Measurements from ENCODE around the gene OPN3. TPM values are rescaled to one million over a fixed set of nuclear protein-coding genes. Genes with fewer than 3 reads are reported as not detected.

OPN3 gene
- total RNA-seq, 1 donor from 2014 or later: 11.2 TPM

DNA sequence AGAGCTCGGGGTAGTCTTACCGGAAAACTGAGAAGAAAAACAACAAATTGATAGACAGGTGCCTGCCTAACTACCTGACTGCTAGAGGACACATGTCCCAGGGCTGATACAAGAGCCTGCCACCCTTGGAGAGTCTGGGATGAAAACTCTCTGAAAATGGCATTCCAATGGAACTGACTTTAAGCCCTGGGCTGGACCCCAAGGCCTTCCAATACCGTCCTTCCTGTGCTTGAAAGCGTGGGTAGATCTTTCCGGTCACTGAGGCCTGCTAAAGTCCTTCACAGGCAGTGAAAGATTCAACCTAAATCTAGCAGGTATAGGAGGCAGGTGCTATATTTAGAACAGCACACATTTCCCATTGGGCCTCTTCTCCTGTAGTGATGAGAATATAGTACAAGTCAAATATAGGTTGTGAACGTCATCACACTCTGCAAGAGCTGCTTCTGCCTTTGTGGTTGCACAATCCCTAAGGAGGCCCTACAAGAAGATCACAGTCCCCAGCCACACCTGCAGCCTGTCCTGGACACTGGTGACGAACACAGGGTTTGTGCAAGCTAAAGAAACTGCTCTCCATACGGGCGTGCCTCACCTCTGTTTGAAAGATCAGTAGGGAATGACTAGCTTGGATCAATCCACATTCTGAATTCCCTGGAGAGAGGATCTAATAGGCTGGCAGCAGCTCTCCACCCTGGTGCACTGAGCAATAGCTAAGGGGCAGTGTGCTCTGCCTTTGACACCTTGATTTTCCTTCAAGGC lies 876 bp upstream of the OPN3 start:
- no peak for DNase-seq
- Mint-ChIP-seq H3K9me3 (peaks cover 14% of the 10 kb centered on the region), H3K36me3 (ENCODE audit: low read depth) (peaks cover 19% of the 10 kb centered on the region), H3K4me1 (peaks cover 30% of the 10 kb centered on the region), H3K27ac (peak overlapping the region; percentile 86), H3K4me3 (peak overlapping the region; percentile 76), H3K27me3 (peaks cover 2% of the 10 kb centered on the region)
- intact Hi-C loops (cut with micrococcal nuclease): loop anchor here (1.0 kb wide), 3 partner anchors 14 to 206 kb away; no protein-coding TSS in a partner anchor

DNA sequence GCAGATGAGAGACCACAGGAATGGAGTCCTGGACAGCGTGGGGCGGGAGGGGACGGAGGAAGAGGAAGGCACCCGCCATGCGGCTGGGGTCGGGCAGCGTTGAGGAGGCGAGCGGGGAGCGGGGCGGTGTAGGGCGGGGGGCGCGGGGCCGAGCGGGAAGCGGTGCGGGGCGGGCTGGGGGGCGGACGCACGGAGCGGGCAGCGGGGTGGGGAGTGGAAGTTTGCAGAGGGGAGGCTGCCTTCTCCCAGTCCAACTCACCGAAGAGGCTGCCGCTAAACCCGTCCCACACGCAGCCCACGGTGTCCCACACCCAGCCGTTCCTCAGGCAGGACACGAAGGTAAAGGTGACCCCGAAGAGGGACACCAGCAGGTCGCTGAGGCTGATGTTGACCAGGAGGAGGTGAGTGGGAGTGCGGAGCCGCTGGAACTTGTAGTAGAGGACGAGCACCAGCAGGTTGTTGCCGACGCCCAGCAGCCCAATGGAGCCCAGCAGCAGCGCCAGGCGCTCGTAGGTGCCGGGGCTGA lies 483 bp downstream of the OPN3 start:
- Mint-ChIP-seq H3K9me3 (peaks cover 14% of the 10 kb centered on the region), H3K36me3 (ENCODE audit: low read depth) (peaks cover 28% of the 10 kb centered on the region), H3K4me1 (peaks cover 35% of the 10 kb centered on the region), H3K27me3 (no peaks in the 10 kb centered on the region), H3K4me3 (peak overlapping the region; percentile 97), H3K27ac (peak overlapping the region; percentile 92)
- DNase-seq: peak; percentile 80
- intact Hi-C loops (cut with micrococcal nuclease): loop anchor here (1.0 kb wide), 3 partner anchors 12 to 208 kb away; no protein-coding TSS in a partner anchor

DNA sequence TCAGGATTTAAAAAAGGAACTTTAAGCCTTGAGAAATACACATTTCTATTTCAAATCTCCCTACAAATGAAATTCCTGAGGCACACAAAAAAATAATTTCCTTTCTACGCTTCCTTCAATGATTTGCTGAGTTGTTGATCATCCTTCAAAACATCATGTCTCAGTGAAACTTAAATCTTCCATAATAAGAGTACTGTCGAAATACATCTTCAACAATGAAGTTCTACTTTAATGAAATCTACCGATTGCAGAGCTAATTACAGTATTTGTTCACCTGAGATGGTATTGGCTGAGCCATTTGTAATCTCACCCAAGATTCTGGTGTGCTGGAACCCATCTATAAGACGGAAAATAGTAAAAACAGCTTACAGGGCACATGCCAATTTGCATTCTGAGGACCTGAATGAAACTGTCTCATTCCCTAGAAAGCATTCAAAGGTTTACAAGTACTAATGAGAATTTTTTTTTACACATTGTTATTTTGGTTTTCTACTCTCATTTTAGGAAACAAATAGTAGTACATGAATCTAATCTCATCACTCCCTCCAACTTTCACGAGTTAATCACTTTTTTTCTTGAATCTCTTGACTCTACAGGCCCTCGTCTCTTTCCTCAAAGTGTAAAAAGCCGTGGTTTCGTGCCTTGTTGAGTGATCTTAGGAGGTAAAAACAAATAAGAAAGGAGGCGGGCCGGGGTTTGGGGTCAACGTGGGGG lies 1.1 kb downstream of the OPN3 start:
- Mint-ChIP-seq H3K9me3 (peaks cover 14% of the 10 kb centered on the region), H3K27ac (peak overlapping the region; percentile 92), H3K4me1 (peaks cover 34% of the 10 kb centered on the region), H3K27me3 (no peaks in the 10 kb centered on the region), H3K4me3 (peak overlapping the region; percentile 97), H3K36me3 (ENCODE audit: low read depth) (peaks cover 33% of the 10 kb centered on the region)
- DNase-seq: no peak
- intact Hi-C loops (cut with micrococcal nuclease): no loop called here

DNA sequence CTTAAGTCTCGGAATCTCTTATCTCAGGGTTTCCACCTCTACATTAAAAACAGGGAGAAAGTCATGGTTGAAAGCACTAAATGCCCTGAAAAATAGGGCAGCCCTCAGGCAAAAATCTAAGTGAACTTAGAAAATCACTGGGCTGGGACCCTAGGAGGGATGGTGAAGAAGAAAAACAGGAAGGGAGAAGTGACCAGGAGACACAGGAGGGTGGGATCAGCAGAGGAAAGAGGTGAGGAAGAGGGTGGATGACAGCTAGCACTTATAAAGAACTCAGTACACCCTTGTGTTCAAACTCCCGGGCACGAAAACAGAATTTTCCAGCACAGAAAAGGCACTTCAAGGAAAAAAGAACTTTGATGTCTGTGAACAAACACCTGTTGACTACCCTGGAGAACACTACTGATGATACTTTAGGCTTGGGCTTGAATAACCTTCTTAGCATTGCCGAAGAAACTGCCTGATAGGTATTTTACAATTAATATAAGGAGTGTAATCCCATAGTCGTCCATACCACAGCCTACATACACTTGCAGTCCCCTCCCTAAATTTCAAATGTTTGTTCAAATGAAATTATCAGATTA lies 2.0 kb downstream of the OPN3 start:
- peak overlapping the region; percentile 77 for H3K4me3 Mint-ChIP-seq
- no peak for DNase-seq
- peaks cover 34% of the 10 kb centered on the region for H3K36me3 Mint-ChIP-seq (ENCODE audit: low read depth)
- H3K4me1 Mint-ChIP-seq: peaks cover 31% of the 10 kb centered on the region
- H3K9me3 Mint-ChIP-seq: peaks cover 12% of the 10 kb centered on the region
- intact Hi-C loops (cut with micrococcal nuclease): no loop called here
- H3K27me3 Mint-ChIP-seq: no peaks in the 10 kb centered on the region
- H3K27ac Mint-ChIP-seq: peak overlapping the region; percentile 23

DNA sequence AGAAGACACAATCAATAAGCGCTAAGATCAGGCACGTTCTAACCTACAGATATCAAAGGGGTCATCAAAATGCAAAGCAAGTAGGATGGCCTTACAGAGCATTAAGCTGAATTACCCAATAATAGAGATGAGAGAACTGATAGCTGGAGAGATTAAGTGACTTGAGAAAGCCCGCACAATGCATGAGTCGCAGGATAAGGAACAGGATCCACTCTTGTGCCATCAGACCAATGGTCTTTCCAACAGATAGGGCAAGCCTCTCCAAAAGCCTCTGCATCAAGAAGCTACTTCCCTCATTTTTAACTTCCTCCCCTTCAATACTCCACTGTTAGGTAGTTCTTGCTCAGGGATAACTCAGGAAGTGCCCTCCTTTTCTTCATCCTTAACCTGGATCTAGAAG lies 2.6 kb downstream of the OPN3 start:
- intact Hi-C loops (cut with micrococcal nuclease): no loop called here
- Mint-ChIP-seq H3K36me3 (ENCODE audit: low read depth) (peaks cover 34% of the 10 kb centered on the region), H3K27ac (no peak overlapping the region), H3K4me3 (peak overlapping the region; percentile 77), H3K4me1 (peaks cover 31% of the 10 kb centered on the region), H3K9me3 (peaks cover 10% of the 10 kb centered on the region), H3K27me3 (no peaks in the 10 kb centered on the region)
- no peak for DNase-seq

DNA sequence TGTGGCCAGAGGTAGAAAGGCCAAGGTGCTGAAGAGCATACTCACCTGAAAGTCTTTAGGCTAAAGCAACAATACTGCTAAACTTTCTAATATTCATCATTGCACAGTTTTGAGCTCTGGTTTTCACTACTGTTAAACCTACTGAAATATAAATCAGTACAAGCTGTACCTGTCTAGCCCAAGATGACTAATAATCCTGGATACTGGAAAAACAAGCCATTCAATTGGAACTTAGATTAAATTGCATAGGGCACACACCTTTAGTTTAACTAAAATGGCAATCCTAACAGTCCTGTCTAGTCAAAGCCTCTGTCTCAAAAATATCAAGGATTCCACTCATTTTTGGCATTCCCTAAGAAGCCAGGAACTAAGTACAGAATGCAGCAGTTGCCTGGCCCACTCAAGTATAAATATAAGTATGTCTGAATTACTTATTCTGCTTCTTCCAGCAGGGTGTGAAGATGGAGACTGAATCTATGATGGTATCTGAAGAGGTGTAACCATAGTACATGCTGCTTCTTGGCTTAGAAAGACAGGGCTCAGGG lies 3.1 kb downstream of the OPN3 start:
- peaks cover 5% of the 10 kb centered on the region for H3K9me3 Mint-ChIP-seq
- intact Hi-C loops (cut with micrococcal nuclease): no loop called here
- H3K27me3 Mint-ChIP-seq: no peaks in the 10 kb centered on the region
- no peak overlapping the region for H3K27ac Mint-ChIP-seq
- peaks cover 38% of the 10 kb centered on the region for H3K36me3 Mint-ChIP-seq (ENCODE audit: low read depth)
- peaks cover 32% of the 10 kb centered on the region for H3K4me1 Mint-ChIP-seq
- no peak for DNase-seq
- peak overlapping the region; percentile 77 for H3K4me3 Mint-ChIP-seq

DNA sequence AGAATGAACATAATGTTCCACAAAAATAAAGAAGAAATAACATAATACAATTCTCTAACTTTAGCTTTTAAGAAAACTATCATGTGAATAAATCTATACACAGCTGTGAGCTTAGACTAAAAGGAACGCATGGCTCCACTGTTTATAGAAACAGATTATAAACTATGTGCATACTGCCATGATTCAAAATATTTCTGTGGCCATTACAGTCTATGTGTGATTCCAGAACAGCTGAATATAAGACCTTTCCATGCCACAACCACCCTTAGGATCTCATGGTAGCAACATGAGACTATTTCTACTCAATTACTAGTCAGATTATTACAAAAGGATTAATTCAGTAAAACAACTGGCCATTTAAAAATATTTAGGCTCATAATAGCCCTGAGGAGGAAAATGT lies 3.9 kb downstream of the OPN3 start:
- Mint-ChIP-seq H3K36me3 (ENCODE audit: low read depth) (peaks cover 45% of the 10 kb centered on the region), H3K27ac (no peak overlapping the region), H3K4me3 (no peak overlapping the region), H3K4me1 (peaks cover 33% of the 10 kb centered on the region), H3K27me3 (no peaks in the 10 kb centered on the region), H3K9me3 (peaks cover 3% of the 10 kb centered on the region)
- no peak for DNase-seq
- intact Hi-C loops (cut with micrococcal nuclease): no loop called here

DNA sequence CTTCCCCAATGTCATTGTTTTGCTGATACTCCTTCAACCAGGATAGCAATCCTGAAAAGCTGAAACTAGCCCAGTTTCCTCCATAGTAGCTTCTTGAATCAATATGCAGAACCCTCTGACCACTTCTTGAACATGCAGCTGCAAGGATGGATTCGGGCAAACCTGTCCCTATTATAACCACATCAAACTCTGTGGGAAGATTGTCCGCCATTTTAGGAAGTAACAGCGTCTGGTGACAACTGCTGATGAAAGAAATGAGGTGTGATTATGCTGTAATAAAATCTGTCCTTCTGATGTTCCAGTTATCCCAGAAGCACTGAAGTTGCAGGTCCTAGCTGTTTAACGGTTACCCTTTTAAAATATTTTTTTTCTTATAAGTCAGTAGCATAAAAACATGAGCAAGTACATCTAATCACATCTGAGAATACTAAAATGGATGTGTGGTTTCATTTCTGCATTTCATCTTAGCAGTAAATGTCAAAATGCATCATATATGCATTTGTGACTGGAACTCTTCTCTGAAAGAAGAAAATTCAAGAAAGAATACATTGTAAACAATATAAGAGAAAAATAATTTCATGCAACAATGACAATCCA lies 4.5 kb downstream of the OPN3 start:
- no peak overlapping the region for H3K27ac Mint-ChIP-seq
- no peak overlapping the region for H3K4me3 Mint-ChIP-seq
- no peak for DNase-seq
- intact Hi-C loops (cut with micrococcal nuclease): no loop called here
- peaks cover 45% of the 10 kb centered on the region for H3K36me3 Mint-ChIP-seq (ENCODE audit: low read depth)
- peaks cover 2% of the 10 kb centered on the region for H3K9me3 Mint-ChIP-seq
- no peaks in the 10 kb centered on the region for H3K27me3 Mint-ChIP-seq
- H3K4me1 Mint-ChIP-seq: peaks cover 32% of the 10 kb centered on the region

DNA sequence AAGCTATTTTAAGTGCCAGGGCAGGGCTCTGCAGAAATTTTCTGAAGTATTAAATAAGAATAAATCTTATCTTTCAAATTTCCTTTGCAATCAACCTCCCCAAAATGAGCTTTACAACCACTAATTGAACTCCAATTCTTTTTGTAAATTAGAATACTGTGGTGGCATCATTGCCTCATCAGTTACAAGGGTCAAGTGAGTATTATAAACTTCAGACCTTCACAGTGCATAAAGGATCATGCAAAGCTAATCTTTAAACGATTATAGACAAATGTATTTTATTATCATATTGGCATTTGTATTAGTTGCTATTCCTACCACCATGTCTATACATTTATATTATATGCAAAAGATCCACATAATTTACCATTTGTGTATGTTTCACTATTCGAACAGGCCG lies 7.2 kb downstream of the OPN3 start:
- Mint-ChIP-seq H3K4me1 (peaks cover 28% of the 10 kb centered on the region), H3K36me3 (ENCODE audit: low read depth) (peaks cover 38% of the 10 kb centered on the region), H3K9me3 (no peaks in the 10 kb centered on the region), H3K4me3 (no peak overlapping the region), H3K27me3 (no peaks in the 10 kb centered on the region), H3K27ac (no peak overlapping the region)
- intact Hi-C loops (cut with micrococcal nuclease): no loop called here
- no peak for DNase-seq

DNA sequence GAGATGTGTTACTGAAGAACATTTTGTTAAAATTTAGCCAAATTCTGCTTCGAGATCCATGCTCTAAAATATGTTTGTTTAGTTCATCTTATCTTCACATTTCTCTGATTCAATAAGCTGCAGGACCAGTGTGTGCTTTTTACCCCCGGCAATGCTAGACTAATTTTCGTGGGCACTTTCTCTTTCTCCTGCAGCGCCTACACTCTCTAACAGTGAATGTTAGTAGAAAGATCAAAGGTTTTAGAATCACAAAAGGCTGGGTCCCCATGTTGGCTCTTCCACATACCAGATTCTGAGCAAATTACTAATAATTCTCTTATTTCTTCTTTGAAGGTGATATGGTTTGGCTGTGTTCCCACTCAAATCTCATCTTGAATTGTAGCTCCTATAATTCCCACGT lies 8.5 kb downstream of the OPN3 start:
- intact Hi-C loops (cut with micrococcal nuclease): no loop called here
- no peaks in the 10 kb centered on the region for H3K9me3 Mint-ChIP-seq
- no peak overlapping the region for H3K4me3 Mint-ChIP-seq
- H3K36me3 Mint-ChIP-seq (ENCODE audit: low read depth): peaks cover 29% of the 10 kb centered on the region
- peak; percentile 43 for DNase-seq
- H3K27me3 Mint-ChIP-seq: no peaks in the 10 kb centered on the region
- peaks cover 19% of the 10 kb centered on the region for H3K4me1 Mint-ChIP-seq
- H3K27ac Mint-ChIP-seq: no peak overlapping the region

DNA sequence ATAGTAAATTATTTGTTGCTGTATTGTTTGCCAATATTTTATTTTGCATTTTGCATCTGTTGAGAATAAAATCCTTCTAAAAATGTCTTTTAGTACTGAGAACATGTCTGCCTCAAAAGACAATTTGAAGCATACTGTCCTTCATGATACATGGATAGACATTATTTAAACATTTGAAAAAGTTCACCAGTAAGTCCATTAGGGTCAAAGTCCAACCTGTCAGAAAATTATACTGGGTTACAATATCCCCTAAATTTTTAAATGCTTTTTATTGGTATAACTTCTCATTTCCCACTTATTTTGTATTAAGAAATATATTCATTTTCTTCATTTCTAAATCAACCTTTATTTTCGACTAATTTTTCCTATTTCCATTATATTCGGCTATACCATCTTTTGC lies 9.3 kb downstream of the OPN3 start:
- intact Hi-C loops (cut with micrococcal nuclease): no loop called here
- Mint-ChIP-seq H3K9me3 (no peaks in the 10 kb centered on the region), H3K27me3 (no peaks in the 10 kb centered on the region), H3K4me1 (peaks cover 17% of the 10 kb centered on the region), H3K36me3 (ENCODE audit: low read depth) (peaks cover 27% of the 10 kb centered on the region), H3K27ac (no peak overlapping the region), H3K4me3 (no peak overlapping the region)
- no peak for DNase-seq

DNA sequence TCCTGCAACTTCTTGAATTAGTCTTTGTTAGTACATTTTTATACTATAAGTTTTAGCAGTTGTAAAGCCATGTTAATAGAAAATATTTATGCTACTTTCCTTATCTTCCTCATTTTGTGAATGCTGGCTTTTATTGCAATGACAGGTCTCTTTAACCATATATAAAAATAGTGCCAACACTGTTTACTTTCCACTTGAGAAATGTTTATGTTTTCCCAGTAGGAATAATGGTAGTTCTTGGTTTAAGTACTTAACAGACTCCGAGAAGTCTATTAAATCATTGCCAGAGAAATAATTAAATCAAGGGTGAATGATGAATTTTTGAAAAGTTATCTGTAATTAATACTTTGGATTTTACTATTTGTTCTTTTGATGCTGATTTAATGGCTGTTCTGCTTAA lies 9.7 kb downstream of the OPN3 start:
- no peak for DNase-seq
- Mint-ChIP-seq H3K4me1 (peaks cover 17% of the 10 kb centered on the region), H3K9me3 (no peaks in the 10 kb centered on the region), H3K4me3 (no peak overlapping the region), H3K27me3 (no peaks in the 10 kb centered on the region), H3K27ac (no peak overlapping the region), H3K36me3 (ENCODE audit: low read depth) (peaks cover 25% of the 10 kb centered on the region)
- intact Hi-C loops (cut with micrococcal nuclease): no loop called here

DNA sequence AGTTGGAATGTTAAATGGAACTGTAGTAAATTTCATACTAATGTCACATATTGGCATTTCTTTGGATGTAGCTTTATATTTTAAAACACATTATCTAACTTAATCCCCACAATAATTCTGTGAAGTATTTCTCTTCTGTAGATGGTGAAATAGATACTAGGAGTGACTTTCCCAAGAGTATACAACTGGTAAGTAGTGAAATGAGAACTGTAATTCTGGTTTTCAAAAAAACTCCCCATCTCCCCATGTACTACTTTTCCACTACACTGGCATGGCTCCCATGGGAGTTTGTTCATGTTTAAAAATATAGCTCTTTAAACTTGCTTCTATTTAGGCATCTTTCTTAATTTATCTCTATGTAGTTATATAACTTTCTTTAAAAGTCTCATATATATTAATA lies 10.2 kb downstream of the OPN3 start:
- no peak overlapping the region for H3K27ac Mint-ChIP-seq
- H3K36me3 Mint-ChIP-seq (ENCODE audit: low read depth): peaks cover 20% of the 10 kb centered on the region
- peaks cover 13% of the 10 kb centered on the region for H3K4me1 Mint-ChIP-seq
- intact Hi-C loops (cut with micrococcal nuclease): no loop called here
- no peak overlapping the region for H3K4me3 Mint-ChIP-seq
- H3K27me3 Mint-ChIP-seq: no peaks in the 10 kb centered on the region
- no peak for DNase-seq
- H3K9me3 Mint-ChIP-seq: no peaks in the 10 kb centered on the region

All from activated CD4-positive, alpha-beta T cell treated with anti-CD3 and anti-CD28 coated beads, Interleukin-2, amount 10 ng/mL, durations not matched to agents 24 days and 14 days (primary cell).